ENCODE results near the gene SGO2. TPM values are rescaled to one million over a fixed set of nuclear protein-coding genes. Genes with fewer than 3 reads are reported as not detected.

Gene SGO2
- total and polyA plus RNA-seq, 2 of the 13 experiments (the other 11 are each of a cell fraction or from before 2014, with no cell fraction given), result 5.1 to 16.2 TPM

DNA sequence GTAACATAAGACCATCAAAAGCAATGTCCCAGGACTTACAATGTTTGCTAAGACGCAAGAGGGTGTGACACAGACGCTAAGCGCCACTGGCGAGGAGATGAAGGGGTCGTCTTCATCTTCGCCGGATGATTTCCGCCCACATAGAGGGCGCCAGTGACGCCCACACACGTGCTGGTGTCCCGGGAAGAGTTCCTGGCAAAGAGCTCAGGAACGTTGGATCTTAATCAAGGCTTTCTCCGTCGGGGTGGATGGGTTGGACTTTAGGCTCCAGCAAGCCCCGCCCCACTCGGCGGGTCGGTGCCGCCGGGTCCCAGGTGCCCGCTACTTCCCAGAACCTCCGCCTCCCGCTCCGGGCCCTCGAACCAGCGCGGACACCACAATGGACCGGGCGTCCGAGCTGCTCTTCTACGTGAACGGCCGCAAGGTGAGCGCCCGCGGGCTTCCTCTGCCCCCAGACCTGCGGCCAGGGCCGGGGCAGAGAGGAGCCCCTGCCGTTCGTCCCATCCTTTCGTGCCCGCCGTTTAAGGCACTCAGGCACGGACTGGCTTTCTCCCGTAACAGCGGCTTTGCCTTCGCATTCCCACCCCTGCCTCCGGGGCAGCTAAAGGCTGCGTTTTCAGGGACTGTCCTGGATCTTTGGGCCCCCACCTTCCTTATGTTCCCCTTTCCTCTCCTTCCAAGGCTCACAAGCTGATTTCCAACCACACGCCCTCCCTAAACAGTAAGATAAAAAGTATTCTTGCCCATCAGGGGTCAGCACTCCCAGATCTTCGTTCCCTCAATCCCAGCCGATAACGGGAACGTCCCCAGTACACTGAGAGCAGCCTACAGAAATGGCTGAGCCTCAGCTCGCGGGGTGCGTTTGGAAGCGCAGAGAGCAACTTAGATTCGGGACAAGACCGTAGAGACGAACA lies 60.0 kb downstream of the SGO2 start, which contains the start of gene AOX1 (continued):
- TF ChIP-seq, protein P1, sequence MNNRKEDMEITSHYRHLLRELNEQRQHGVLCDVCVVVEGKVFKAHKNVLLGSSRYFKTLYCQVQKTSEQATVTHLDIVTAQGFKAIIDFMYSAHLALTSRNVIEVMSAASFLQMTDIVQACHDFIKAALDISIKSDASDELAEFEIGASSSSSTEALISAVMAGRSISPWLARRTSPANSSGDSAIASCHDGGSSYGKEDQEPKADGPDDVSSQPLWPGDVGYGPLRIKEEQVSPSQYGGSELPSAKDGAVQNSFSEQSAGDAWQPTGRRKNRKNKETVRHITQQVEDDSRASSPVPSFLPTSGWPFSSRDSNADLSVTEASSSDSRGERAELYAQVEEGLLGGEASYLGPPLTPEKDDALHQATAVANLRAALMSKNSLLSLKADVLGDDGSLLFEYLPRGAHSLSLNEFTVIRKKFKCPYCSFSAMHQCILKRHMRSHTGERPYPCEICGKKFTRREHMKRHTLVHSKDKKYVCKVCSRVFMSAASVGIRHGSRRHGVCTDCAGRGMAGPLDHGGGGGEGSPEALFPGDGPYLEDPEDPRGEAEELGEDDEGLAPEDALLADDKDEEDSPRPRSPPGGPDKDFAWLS (CRISPR knock-in tag; IDR thresholded peaks at IDR 0.05; ENCODE audit: borderline replicate concordance), result no peak
- TF ChIP-seq, protein P2, sequence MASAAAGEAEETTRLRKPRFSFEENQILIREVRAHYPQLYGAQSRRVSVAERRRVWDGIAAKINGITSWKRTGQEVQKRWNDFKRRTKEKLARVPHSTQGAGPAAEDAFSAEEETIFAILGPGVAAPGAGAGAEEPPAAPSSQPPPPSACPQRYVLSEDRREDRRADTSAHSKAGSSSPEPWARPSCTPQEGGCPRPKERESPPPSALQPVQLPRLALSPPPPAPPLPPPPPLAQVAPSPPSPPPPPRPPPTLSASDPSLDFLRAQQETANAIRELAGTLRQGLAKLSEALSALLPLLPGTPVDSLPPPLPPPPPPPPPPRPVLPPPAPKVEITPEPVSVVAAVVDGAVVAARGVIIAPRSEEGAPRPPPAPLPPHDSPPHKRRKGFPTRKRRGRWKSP (CRISPR knock-in tag; IDR thresholded peaks at IDR 0.05), result peak; percentile 89
- TF ChIP-seq KDM2A (CRISPR knock-in tag; IDR thresholded peaks at IDR 0.05; ENCODE audit: borderline replicate concordance, low read depth) (peak; percentile 94), PITX1 (CRISPR knock-in tag; IDR thresholded peaks at IDR 0.05) (no peak), ZNF563 (CRISPR knock-in tag; IDR thresholded peaks at IDR 0.05) (0 out of 2 replicates have a peak, but pooled peaks have one; percentile 55), ZFP41 (CRISPR knock-in tag; IDR thresholded peaks at IDR 0.05; ENCODE audit: borderline replicate concordance) (no peak), ZBTB42 (CRISPR knock-in tag; IDR thresholded peaks at IDR 0.05) (no peak; the same call in 1 of the 2 replicates), ZNF326 (CRISPR knock-in tag; IDR thresholded peaks at IDR 0.05; ENCODE audit: borderline replicate concordance) (no peak), JDP2 (CRISPR knock-in tag; IDR thresholded peaks at IDR 0.05; ENCODE audit: borderline replicate concordance) (no peak), SMAD1 (CRISPR knock-in tag; IDR thresholded peaks at IDR 0.05; ENCODE audit: borderline replicate concordance, low read depth) (no peak; the same call in 1 of the 2 replicates), ZNF549 (CRISPR knock-in tag; IDR thresholded peaks at IDR 0.05) (no peak), EEA1 (CRISPR knock-in tag; IDR thresholded peaks at IDR 0.05; ENCODE audit: borderline replicate concordance) (0 out of 2 replicates have a peak, but pooled peaks have one; percentile 60)
- TF ChIP-seq, protein P3, sequence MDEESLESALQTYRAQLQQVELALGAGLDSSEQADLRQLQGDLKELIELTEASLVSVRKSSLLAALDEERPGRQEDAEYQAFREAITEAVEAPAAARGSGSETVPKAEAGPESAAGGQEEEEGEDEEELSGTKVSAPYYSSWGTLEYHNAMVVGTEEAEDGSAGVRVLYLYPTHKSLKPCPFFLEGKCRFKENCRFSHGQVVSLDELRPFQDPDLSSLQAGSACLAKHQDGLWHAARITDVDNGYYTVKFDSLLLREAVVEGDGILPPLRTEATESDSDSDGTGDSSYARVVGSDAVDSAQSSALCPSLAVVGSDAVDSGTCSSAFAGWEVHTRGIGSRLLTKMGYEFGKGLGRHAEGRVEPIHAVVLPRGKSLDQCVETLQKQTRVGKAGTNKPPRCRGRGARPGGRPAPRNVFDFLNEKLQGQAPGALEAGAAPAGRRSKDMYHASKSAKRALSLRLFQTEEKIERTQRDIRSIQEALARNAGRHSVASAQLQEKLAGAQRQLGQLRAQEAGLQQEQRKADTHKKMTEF (CRISPR knock-in tag; IDR thresholded peaks at IDR 0.05), result peak; percentile 92
- TF ChIP-seq, protein P4, sequence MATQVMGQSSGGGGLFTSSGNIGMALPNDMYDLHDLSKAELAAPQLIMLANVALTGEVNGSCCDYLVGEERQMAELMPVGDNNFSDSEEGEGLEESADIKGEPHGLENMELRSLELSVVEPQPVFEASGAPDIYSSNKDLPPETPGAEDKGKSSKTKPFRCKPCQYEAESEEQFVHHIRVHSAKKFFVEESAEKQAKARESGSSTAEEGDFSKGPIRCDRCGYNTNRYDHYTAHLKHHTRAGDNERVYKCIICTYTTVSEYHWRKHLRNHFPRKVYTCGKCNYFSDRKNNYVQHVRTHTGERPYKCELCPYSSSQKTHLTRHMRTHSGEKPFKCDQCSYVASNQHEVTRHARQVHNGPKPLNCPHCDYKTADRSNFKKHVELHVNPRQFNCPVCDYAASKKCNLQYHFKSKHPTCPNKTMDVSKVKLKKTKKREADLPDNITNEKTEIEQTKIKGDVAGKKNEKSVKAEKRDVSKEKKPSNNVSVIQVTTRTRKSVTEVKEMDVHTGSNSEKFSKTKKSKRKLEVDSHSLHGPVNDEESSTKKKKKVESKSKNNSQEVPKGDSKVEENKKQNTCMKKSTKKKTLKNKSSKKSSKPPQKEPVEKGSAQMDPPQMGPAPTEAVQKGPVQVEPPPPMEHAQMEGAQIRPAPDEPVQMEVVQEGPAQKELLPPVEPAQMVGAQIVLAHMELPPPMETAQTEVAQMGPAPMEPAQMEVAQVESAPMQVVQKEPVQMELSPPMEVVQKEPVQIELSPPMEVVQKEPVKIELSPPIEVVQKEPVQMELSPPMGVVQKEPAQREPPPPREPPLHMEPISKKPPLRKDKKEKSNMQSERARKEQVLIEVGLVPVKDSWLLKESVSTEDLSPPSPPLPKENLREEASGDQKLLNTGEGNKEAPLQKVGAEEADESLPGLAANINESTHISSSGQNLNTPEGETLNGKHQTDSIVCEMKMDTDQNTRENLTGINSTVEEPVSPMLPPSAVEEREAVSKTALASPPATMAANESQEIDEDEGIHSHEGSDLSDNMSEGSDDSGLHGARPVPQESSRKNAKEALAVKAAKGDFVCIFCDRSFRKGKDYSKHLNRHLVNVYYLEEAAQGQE (IDR thresholded peaks at IDR 0.05; ENCODE audit: borderline replicate concordance in 1 of 2, low read depth in 1 of 2, low read length in 2 of 2), result no peak; a peak in 1 of 4 replicates
- TF ChIP-seq, protein P5, sequence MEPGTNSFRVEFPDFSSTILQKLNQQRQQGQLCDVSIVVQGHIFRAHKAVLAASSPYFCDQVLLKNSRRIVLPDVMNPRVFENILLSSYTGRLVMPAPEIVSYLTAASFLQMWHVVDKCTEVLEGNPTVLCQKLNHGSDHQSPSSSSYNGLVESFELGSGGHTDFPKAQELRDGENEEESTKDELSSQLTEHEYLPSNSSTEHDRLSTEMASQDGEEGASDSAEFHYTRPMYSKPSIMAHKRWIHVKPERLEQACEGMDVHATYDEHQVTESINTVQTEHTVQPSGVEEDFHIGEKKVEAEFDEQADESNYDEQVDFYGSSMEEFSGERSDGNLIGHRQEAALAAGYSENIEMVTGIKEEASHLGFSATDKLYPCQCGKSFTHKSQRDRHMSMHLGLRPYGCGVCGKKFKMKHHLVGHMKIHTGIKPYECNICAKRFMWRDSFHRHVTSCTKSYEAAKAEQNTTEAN (CRISPR knock-in tag; conservative IDR thresholded peaks at IDR 0.05), result no peak
- TF ChIP-seq, protein P6, sequence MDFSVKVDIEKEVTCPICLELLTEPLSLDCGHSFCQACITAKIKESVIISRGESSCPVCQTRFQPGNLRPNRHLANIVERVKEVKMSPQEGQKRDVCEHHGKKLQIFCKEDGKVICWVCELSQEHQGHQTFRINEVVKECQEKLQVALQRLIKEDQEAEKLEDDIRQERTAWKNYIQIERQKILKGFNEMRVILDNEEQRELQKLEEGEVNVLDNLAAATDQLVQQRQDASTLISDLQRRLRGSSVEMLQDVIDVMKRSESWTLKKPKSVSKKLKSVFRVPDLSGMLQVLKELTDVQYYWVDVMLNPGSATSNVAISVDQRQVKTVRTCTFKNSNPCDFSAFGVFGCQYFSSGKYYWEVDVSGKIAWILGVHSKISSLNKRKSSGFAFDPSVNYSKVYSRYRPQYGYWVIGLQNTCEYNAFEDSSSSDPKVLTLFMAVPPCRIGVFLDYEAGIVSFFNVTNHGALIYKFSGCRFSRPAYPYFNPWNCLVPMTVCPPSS (IDR thresholded peaks at IDR 0.05), result no peak

Measured in HepG2 (cell line).